Measurements from ENCODE around the gene SORCS2.

- no peak for TF ChIP-seq CTCF (IDR thresholded peaks at IDR 0.05)
- TF ChIP-seq EZH2 (IDR thresholded peaks at IDR 0.05; ENCODE audit: borderline replicate concordance, insufficient read depth, low read depth, low read length, poor library complexity, severe bottlenecking) = no peak
Observed at GRCh38 chr4:7668271-7668670, 475.9 kb downstream of the SORCS2 start.
